HG03558 (cell line): ENCODE results near the gene ACSL5.
A peak's percentile ranks its signal among the peaks of the same experiment; 100 is the strongest.
"Not testable (repeated sequence)": the region's sequence is repeated elsewhere in the genome, so short reads cannot be mapped to it uniquely, and the experiment has no call there.

Source experiments
- ATAC-seq: cut with Tn5 transposase; IDR thresholded peaks from one replicate; pipeline ENCODE4 v1.9.1; 2021; ENCODE audit warnings: moderate number of reproducible peaks; ENCODE audit not compliant: unreplicated experiment; ENCODE audit errors: extremely low read depth

Gene ACSL5

GRCh38 chr10:112374724-112375541 is 1.0 kb downstream of the ACSL5 start:
- ATAC-seq, result no peak

GRCh38 chr10:112375721-112376395 is 1.9 kb downstream of the ACSL5 start:
- peak; percentile 81 for ATAC-seq

GRCh38 chr10:112376396-112376790 is 2.5 kb downstream of the ACSL5 start:
- ATAC-seq, result no peak

GRCh38 chr10:112377116-112377515 is 3.2 kb downstream of the ACSL5 start:
- not testable (repeated sequence) for ATAC-seq

GRCh38 chr10:112379635-112380296 is 5.8 kb downstream of the ACSL5 start:
- no peak for ATAC-seq

GRCh38 chr10:112382515-112383235 is 8.8 kb downstream of the ACSL5 start:
- no peak for ATAC-seq

- ATAC-seq, result no peak
Measured at GRCh38 chr10:112383325-112383724, 9.4 kb downstream of the ACSL5 start.

- ATAC-seq, result no peak
Measured at GRCh38 chr10:112384141-112384540, 10.2 kb downstream of the ACSL5 start.

GRCh38 chr10:112385201-112385600 is 11.3 kb downstream of the ACSL5 start:
- no peak for ATAC-seq

GRCh38 chr10:112388056-112388455 is 14.1 kb downstream of the ACSL5 start:
- ATAC-seq, result not testable (repeated sequence)

- no peak for ATAC-seq
Measured at GRCh38 chr10:112388548-112388947, 14.6 kb downstream of the ACSL5 start.

GRCh38 chr10:112389271-112389822 is 15.4 kb downstream of the ACSL5 start:
- peak; percentile 71 for ATAC-seq

- ATAC-seq, result no peak
Measured at GRCh38 chr10:112390125-112390703, 16.3 kb downstream of the ACSL5 start.

GRCh38 chr10:112393341-112393740 is 19.4 kb downstream of the ACSL5 start:
- no peak for ATAC-seq

GRCh38 chr10:112393827-112394226 is 19.9 kb downstream of the ACSL5 start:
- ATAC-seq, result no peak

- no peak for ATAC-seq
Measured at GRCh38 chr10:112394475-112394875, 20.6 kb downstream of the ACSL5 start.

GRCh38 chr10:112395809-112396530 is 22.1 kb downstream of the ACSL5 start:
- ATAC-seq, result no peak

GRCh38 chr10:112397592-112397991 is 23.7 kb downstream of the ACSL5 start:
- no peak for ATAC-seq

- no peak for ATAC-seq
Measured at GRCh38 chr10:112402917-112403316, 29.0 kb downstream of the ACSL5 start.
